Astrocyte of the spinal cord (primary cell): ENCODE results near the gene SLC36A2.
A peak's percentile ranks its signal among the peaks of the same experiment; 100 is the strongest.

ENCODE experiments used
- DNase-seq: peaks from one replicate; pipeline ENCODE4 v3.0.0; 2011; ENCODE audit warnings: low read depth, low spot score
- H3K4me3 ChIP-seq: 2 replicates; pipeline ENCODE4 v1.5.1; 2011; ENCODE audit warnings: low read depth, mild to moderate bottlenecking, low read length, moderate library complexity
- in situ Hi-C: cut with HindIII; loops from 2 replicates; pipeline ENCODE4 v1.10.0; 2017; ENCODE audit warnings: low sequenced_read_pairs
- TF ChIP-seq, protein P1 (sequence below): IDR thresholded peaks from 2 replicates; pipeline ENCODE4 v1.5.1; 2012; ENCODE audit warnings: low read depth, mild to moderate bottlenecking, low read length, inconsistent platforms

The SLC36A2 gene

DNA sequence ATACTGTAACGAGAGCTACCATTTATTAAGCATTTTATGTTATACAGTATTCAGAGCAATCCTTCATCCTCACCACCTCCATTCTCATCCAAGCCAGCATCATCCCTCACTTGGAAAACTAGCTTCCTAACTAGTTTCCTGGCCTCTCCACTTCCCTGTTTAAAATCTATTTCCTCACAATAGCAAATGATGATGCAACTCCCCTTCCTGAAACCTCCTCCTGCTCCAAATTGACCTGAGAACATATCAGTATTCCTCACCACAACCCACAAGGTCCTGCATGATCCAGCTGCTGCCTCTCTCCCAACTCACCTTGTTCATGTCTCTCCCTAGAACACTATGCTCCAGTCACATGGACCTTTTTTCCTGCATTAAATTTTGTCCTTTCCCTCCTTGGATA is 4.3 kb upstream of the SLC36A2 start:
- in situ Hi-C loops, result no loop called here
- DNase-seq, result no peak
- no peak overlapping the region for H3K4me3 ChIP-seq
- TF ChIP-seq, protein P1, sequence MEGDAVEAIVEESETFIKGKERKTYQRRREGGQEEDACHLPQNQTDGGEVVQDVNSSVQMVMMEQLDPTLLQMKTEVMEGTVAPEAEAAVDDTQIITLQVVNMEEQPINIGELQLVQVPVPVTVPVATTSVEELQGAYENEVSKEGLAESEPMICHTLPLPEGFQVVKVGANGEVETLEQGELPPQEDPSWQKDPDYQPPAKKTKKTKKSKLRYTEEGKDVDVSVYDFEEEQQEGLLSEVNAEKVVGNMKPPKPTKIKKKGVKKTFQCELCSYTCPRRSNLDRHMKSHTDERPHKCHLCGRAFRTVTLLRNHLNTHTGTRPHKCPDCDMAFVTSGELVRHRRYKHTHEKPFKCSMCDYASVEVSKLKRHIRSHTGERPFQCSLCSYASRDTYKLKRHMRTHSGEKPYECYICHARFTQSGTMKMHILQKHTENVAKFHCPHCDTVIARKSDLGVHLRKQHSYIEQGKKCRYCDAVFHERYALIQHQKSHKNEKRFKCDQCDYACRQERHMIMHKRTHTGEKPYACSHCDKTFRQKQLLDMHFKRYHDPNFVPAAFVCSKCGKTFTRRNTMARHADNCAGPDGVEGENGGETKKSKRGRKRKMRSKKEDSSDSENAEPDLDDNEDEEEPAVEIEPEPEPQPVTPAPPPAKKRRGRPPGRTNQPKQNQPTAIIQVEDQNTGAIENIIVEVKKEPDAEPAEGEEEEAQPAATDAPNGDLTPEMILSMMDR, result no peak

DNA sequence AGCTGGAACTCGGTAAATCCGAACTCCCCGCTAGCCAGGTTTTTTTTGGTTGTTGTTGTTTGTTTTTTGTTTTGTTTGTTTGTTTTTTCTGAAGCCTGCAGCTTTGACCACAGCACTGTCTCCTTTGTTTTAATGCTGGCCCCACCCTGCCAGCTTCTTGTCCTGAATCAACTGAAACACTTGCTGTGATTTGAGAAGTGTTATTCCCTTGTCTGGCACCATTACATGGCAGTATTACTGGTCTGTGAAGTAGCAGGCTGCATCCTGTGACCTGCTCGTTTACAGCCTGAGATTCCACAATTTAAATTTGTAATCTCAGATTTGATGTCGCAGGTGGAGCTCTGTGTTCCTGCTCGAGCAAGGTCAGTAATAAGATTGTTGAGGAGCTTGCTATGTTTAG is 1.4 kb upstream of the SLC36A2 start:
- in situ Hi-C loops, result no loop called here
- no peak for DNase-seq
- H3K4me3 ChIP-seq, result no peak overlapping the region
- TF ChIP-seq, protein P1, result no peak

DNA sequence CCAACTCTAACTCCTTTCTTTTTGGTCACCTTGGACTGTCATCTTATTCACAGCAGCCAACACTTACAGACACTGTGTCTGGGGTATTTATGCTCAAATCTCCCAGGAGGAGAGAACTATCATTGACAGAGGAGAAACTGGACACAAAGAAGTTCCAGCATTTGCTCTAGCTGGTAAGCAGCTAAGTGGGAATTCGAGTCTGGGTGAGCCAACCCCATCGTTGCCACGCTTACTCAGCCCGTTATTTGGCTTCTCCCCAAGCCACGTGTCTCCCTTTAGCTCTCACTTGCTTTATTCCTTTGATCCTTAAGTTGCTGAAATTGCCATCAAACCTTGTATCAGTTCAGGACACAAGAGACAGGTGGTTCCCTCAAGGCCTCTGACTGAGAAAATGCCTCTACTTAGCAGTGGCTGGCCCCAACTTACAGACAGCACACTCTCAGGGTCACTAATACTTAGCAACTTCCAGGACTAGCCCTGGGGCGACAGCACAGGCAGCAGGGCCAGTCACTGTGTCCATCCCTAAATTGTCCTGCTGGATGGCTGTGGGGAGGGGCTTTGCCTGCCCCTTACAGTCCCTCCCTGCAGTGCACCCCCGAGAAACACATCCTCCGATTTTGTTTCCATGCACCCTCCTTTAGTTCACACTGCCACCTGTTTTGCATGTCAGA is 1.4 kb downstream of the SLC36A2 start:
- TF ChIP-seq, protein P1, result no peak
- in situ Hi-C loops, result no loop called here
- peak; percentile 2 for DNase-seq
- H3K4me3 ChIP-seq, result no peak overlapping the region

DNA sequence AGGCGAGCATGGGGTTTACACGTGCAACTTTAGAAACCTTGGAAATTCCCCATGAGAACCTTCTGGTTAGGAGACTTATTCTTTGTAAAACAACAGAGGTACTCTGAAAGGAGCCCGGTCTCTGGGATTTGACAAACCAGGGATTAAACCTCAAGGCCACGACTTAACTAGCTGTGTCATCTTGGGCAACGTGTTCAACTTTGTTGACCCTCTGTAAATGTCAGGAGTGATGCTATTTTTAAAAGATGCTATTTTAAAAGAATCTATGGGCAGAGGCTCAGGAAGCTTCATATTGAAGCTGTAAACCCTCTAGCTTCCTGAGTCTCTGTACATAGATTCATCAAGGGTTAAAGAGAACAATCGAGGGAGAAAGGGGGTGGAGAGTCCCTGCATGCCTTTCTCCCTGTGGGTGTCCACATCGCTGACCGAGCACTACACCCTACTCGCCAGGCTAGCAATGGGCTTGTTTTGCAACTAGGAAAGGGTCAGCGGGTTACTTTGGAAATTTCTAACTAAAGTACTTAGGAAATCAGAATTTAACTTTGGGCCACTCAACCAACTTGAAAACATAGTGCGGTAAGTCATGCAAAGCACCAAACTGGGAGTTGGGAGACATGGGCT is 2.1 kb downstream of the SLC36A2 start:
- no peak overlapping the region for H3K4me3 ChIP-seq
- in situ Hi-C loops, result no loop called here
- no peak for DNase-seq
- TF ChIP-seq, protein P1, result no peak

DNA sequence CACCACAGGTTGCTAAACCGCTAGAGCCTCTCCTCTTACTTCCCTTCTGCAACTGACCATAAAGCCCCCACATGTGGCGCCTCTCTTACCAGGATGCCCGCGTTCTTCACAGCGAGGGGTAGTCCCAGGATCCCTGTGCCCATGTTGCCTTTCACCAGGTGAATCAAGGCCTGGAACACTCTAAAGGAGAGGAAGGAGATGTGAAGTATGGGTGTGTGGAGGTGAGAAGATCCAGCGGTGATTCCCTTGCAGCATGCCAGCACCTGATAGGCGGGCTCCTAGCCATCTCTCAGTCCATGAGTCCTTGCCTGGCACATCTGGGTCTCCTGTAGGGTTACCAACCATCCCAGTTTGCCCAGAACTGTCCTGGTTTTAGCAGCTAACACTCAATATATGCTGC is 3.3 kb downstream of the SLC36A2 start:
- TF ChIP-seq, protein P1, result no peak
- no peak for DNase-seq
- no peak overlapping the region for H3K4me3 ChIP-seq
- in situ Hi-C loops, result no loop called here

DNA sequence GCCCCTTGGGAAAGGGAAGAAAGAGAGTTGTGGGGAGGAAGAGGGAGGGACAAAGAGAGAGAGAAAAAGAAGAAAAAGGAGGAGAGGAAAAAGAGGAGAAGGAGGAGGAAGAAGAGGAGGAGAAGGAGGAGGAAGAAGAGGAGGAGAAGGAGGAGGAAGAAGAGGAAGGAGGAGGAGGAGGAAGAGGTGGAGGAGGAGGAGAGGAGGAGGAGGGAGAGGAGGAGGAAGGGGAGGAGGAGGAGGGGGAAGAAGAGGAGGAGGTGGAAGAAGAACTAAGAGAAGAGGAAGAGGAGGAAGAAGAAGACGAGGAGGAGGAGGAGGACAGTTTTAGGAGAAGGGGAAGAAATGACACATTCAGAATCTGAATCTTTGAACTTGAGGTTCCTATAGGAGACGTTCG is 7.4 kb downstream of the SLC36A2 start:
- in situ Hi-C loops, result no loop called here
- TF ChIP-seq, protein P1, result no peak
- H3K4me3 ChIP-seq, result no peak overlapping the region
- DNase-seq, result no peak
